Measurements from ENCODE around the gene CAMK2D. TPM values are rescaled to one million over a fixed set of nuclear protein-coding genes. Genes with fewer than 3 reads are reported as not detected.

Gene CAMK2D
- total RNA-seq, 1 experiment from 2014 or later: 15.4 TPM

GRCh38 chr4:113440371-113440770 is 321.2 kb downstream of the CAMK2D start:
- no peaks in the 10 kb centered on the region for H3K36me3 ChIP-seq (ENCODE audit: low read depth, low read length)
- no peak for ATAC-seq
- H3K4me3 ChIP-seq (ENCODE audit: low read length): no peak overlapping the region
- H3K4me2 ChIP-seq (ENCODE audit: low read length): no peak overlapping the region
- H3K9me3 ChIP-seq (ENCODE audit: low read length): no peaks in the 10 kb centered on the region
- no peaks in the 10 kb centered on the region for H3K9me2 ChIP-seq (replicated peaks; ENCODE audit: low read length)
- no peak overlapping the region for H3K9ac ChIP-seq (ENCODE audit: low read length)
- peaks cover under 1% of the 10 kb centered on the region for H3F3A ChIP-seq (ENCODE audit: low read length, unreplicated experiment)
- DNase-seq: no peak
- H2AFZ ChIP-seq (ENCODE audit: low read length): no peak overlapping the region
- no peaks in the 10 kb centered on the region for H3K27me3 ChIP-seq (ENCODE audit: low read length)
- TF ChIP-seq EZH2phosphoT487 (IDR thresholded peaks at IDR 0.05; ENCODE audit: borderline replicate concordance, low read length) (no peak), EZH2 (IDR thresholded peaks at IDR 0.05; ENCODE audit: low read length, unreplicated experiment) (no peak), CTCF (conservative IDR thresholded peaks at IDR 0.05; ENCODE audit: low read depth, low read length) (no peak)
- intact Hi-C loops (cut with micrococcal nuclease): loop anchor here (10.0 kb wide), 1 partner anchor 46 kb away; no protein-coding TSS in a partner anchor
- H4K20me1 ChIP-seq (ENCODE audit: low read length): no peaks in the 10 kb centered on the region
- no peaks in the 10 kb centered on the region for H3K79me2 ChIP-seq (ENCODE audit: low read length)
- BruUV-seq (replicated peaks): no TSS peak
- CTCF ChIA-PET: no interaction called here
- H3K4me1 ChIP-seq (ENCODE audit: insufficient read depth, low read length): peaks cover 26% of the 10 kb centered on the region
- POLR2A ChIA-PET (ENCODE audit: unreplicated experiment): no interaction called here
- no peak overlapping the region for H3K27ac ChIP-seq (ENCODE audit: low read length)

GRCh38 chr4:113438596-113438995 is 322.9 kb downstream of the CAMK2D start:
- Histone ChIP-seq H3K27me3 (ENCODE audit: low read length) (no peaks in the 10 kb centered on the region), H3K9ac (ENCODE audit: low read length) (no peak overlapping the region), H3K9me3 (ENCODE audit: low read length) (no peaks in the 10 kb centered on the region), H4K20me1 (ENCODE audit: low read length) (no peaks in the 10 kb centered on the region), H2AFZ (ENCODE audit: low read length) (no peak overlapping the region), H3K27ac (ENCODE audit: low read length) (no peak overlapping the region), H3K79me2 (ENCODE audit: low read length) (no peaks in the 10 kb centered on the region), H3F3A (ENCODE audit: low read length, unreplicated experiment) (no peaks in the 10 kb centered on the region), H3K36me3 (ENCODE audit: low read depth, low read length) (no peaks in the 10 kb centered on the region), H3K4me2 (ENCODE audit: low read length) (no peak overlapping the region), H3K4me3 (ENCODE audit: low read length) (no peak overlapping the region), H3K4me1 (ENCODE audit: insufficient read depth, low read length) (peaks cover 11% of the 10 kb centered on the region), H3K9me2 (replicated peaks; ENCODE audit: low read length) (no peaks in the 10 kb centered on the region)
- DNase-seq (no peak), ATAC-seq (no peak)
- intact Hi-C loops (cut with micrococcal nuclease): no loop called here
- TF ChIP-seq EZH2phosphoT487 (IDR thresholded peaks at IDR 0.05; ENCODE audit: borderline replicate concordance, low read length) (no peak), CTCF (conservative IDR thresholded peaks at IDR 0.05; ENCODE audit: low read depth, low read length) (no peak), EZH2 (IDR thresholded peaks at IDR 0.05; ENCODE audit: low read length, unreplicated experiment) (no peak)
- BruUV-seq (replicated peaks): no TSS peak
- CTCF ChIA-PET: no interaction called here
- POLR2A ChIA-PET (ENCODE audit: unreplicated experiment): no interaction called here

- Histone ChIP-seq H3K4me3 (ENCODE audit: low read length) (no peak overlapping the region), H3K79me2 (ENCODE audit: low read length) (no peaks in the 10 kb centered on the region), H2AFZ (ENCODE audit: low read length) (no peak overlapping the region), H4K20me1 (ENCODE audit: low read length) (no peaks in the 10 kb centered on the region), H3K36me3 (ENCODE audit: low read depth, low read length) (no peaks in the 10 kb centered on the region), H3K9me2 (replicated peaks; ENCODE audit: low read length) (no peaks in the 10 kb centered on the region), H3F3A (ENCODE audit: low read length, unreplicated experiment) (no peaks in the 10 kb centered on the region), H3K4me2 (ENCODE audit: low read length) (no peak overlapping the region), H3K27ac (ENCODE audit: low read length) (no peak overlapping the region), H3K9me3 (ENCODE audit: low read length) (no peaks in the 10 kb centered on the region), H3K9ac (ENCODE audit: low read length) (no peak overlapping the region), H3K4me1 (ENCODE audit: insufficient read depth, low read length) (peaks cover 11% of the 10 kb centered on the region), H3K27me3 (ENCODE audit: low read length) (no peaks in the 10 kb centered on the region)
- no TSS peak for BruUV-seq (replicated peaks)
- DNase-seq: no peak
- intact Hi-C loops (cut with micrococcal nuclease): no loop called here
- TF ChIP-seq EZH2 (IDR thresholded peaks at IDR 0.05; ENCODE audit: low read length, unreplicated experiment) (no peak), EZH2phosphoT487 (IDR thresholded peaks at IDR 0.05; ENCODE audit: borderline replicate concordance, low read length) (no peak)
- ATAC-seq: no peak
- ChIA-PET CTCF (no interaction called here), POLR2A (ENCODE audit: unreplicated experiment) (no interaction called here)
These were observed 324.4 kb downstream of the CAMK2D start for GRCh38 chr4:113437129-113437528.
